RCC 7860 (cell line): ENCODE measurements around the gene PRR4.

Source experiments
- DNase-seq: peaks from one replicate; pipeline ENCODE4 v3.0.0-alpha.2; 2015; ENCODE audit warnings: low spot score
- FAIRE-seq: peaks from 2 replicates; lab custom pipeline; 2012; peaks lifted over from hg19 to GRCh38; lab: Jason Lieb, UNC

The PRR4 gene

GRCh38 chr12:10802587-10802986 is 46.7 kb downstream of the PRR4 start, which contains the start of gene TAS2R7:
Gene TAS2R7, minus strand, starts transcription at chr12:10802627. Its CDS starts 57 bp downstream, at chr12:10802570.
- no peak for DNase-seq
- FAIRE-seq = no peak

- FAIRE-seq = no peak
These were observed 47.5 kb downstream of the PRR4 start for GRCh38 chr12:10801741-10802140.

More at GRCh38 chr12:10801741-10802140, 47.5 kb downstream of the PRR4 start:
- DNase-seq = no peak
